Suppressor macrophage treated with lipopolysaccharide for 1 hour (primary cell): ENCODE results near the gene TTYH1.

Experiments
- DNase-seq, 3 donors: peaks; one replicate each; pipeline ENCODE4 v3.0.0-alpha.2; 2020 to 2022

The TTYH1 gene

GRCh38 chr19:54461613-54462012 lies 46.3 kb downstream of the TTYH1 start:
- DNase-seq = no peak

- no peak for DNase-seq
These were observed 46.9 kb downstream of the TTYH1 start for GRCh38 chr19:54462047-54462654.

- peak; percentile 75 to 87 (median 76) for DNase-seq
These were observed 47.6 kb downstream of the TTYH1 start for GRCh38 chr19:54462655-54463530.

- peak; percentile 98 to 99 (median 99) for DNase-seq
These were observed 48.3 kb downstream of the TTYH1 start, which contains the start of gene LENG9 for GRCh38 chr19:54463531-54464043. TSS of gene LENG9 (minus strand) at chr19:54463778. CDS start at chr19:54463526, 252 bp downstream.

GRCh38 chr19:54464044-54464629 lies 48.9 kb downstream of the TTYH1 start:
- DNase-seq = peak; percentile 86 to 95 (median 92)

GRCh38 chr19:54464630-54465425 lies 49.6 kb downstream of the TTYH1 start:
- peak; percentile 90 to 95 (median 93) for DNase-seq

- no peak for DNase-seq
These were observed 50.3 kb downstream of the TTYH1 start for GRCh38 chr19:54465426-54466109.

- peak in 2 of 3 donors; percentile 27 to 35 for DNase-seq
These were observed 50.8 kb downstream of the TTYH1 start for GRCh38 chr19:54466110-54466480.

- no peak for DNase-seq
These were observed 54.3 kb downstream of the TTYH1 start for GRCh38 chr19:54469496-54469934.

GRCh38 chr19:54470276-54470887 lies 55.1 kb downstream of the TTYH1 start:
- DNase-seq = no peak

GRCh38 chr19:54470991-54471782 lies 55.9 kb downstream of the TTYH1 start:
- DNase-seq = peak; percentile 74 to 83 (median 76)

GRCh38 chr19:54473071-54473891 lies 58.0 kb downstream of the TTYH1 start, which contains the start of gene CDC42EP5:
TSS of gene CDC42EP5 (minus strand) at chr19:54473296. CDS start at chr19:54465547, 7,749 bp downstream.
- peak; percentile 87 to 93 (median 87) for DNase-seq

GRCh38 chr19:54473892-54474372 lies 58.7 kb downstream of the TTYH1 start:
- DNase-seq = no peak

GRCh38 chr19:54475706-54476105 lies 60.4 kb downstream of the TTYH1 start:
- DNase-seq = no peak

GRCh38 chr19:54477650-54478049 lies 62.4 kb downstream of the TTYH1 start:
- DNase-seq = peak in 2 of 3 donors; percentile 30 to 43

GRCh38 chr19:54478677-54479266 lies 63.5 kb downstream of the TTYH1 start:
- peak; percentile 63 to 79 (median 70) for DNase-seq

GRCh38 chr19:54480051-54480450 lies 64.8 kb downstream of the TTYH1 start:
- DNase-seq = peak; percentile 69 to 85 (median 81)

GRCh38 chr19:54481326-54481930 lies 66.2 kb downstream of the TTYH1 start:
- peak; percentile 59 to 71 (median 68) for DNase-seq
